OCI-LY1 (cell line): ENCODE data around the gene RYK.

Experiments used
- H2AFZ ChIP-seq: fragments of 200-600 bp; sonication (generic), shearing (Covaris generic); 2 replicates; pipeline ENCODE4 v1.6.0; 2014; ENCODE audit warnings: antibody characterized with exemption, mild to moderate bottlenecking, low read length
- H3F3A ChIP-seq: fragments of 200-600 bp; sonication (generic), shearing (Covaris generic); 2 replicates; pipeline ENCODE4 v1.6.0; 2014; ENCODE audit warnings: mild to moderate bottlenecking, antibody characterized with exemption, low read length, moderate library complexity; ENCODE audit not compliant: insufficient read depth
- H3K27ac ChIP-seq: fragments of 200-600 bp; sonication (generic); 2 replicates; pipeline ENCODE4 v1.5.1; 2014; ENCODE audit warnings: low read length, mixed run types, mild to moderate bottlenecking, low read depth; ENCODE audit not compliant: poor library complexity, severe bottlenecking
- H3K27me3 ChIP-seq: fragments of 200-600 bp; sonication (generic); 2 replicates; pipeline ENCODE4 v1.6.0; 2014; ENCODE audit warnings: antibody characterized with exemption, mild to moderate bottlenecking, low read length, moderate library complexity; ENCODE audit not compliant: insufficient read depth
- H3K36me3 ChIP-seq: fragments of 200-600 bp; sonication (generic); 2 replicates; pipeline ENCODE4 v1.6.1; 2014; ENCODE audit warnings: mild to moderate bottlenecking, antibody characterized with exemption, low read length, moderate library complexity, mixed read lengths; ENCODE audit not compliant: insufficient read depth
- H3K4me1 ChIP-seq: fragments of 200-600 bp; sonication (generic); 2 replicates; pipeline ENCODE4 v1.5.1; 2014; ENCODE audit warnings: mild to moderate bottlenecking, low read length, moderate library complexity; ENCODE audit not compliant: insufficient read depth, severe bottlenecking
- H3K4me2 ChIP-seq: fragments of 200-600 bp; sonication (generic), shearing (Covaris generic); 2 replicates; pipeline ENCODE4 v1.6.1; 2014; ENCODE audit warnings: low read length
- H3K4me3 ChIP-seq: fragments of 200-600 bp; sonication (generic); 2 replicates; pipeline ENCODE4 v1.5.1; 2014; ENCODE audit warnings: low read length, low read depth, mild to moderate bottlenecking, mixed read lengths; ENCODE audit not compliant: poor library complexity, severe bottlenecking
- H3K79me2 ChIP-seq: fragments of 200-600 bp; shearing (Covaris generic); 2 replicates; pipeline ENCODE4 v1.6.1; 2016; ENCODE audit warnings: mixed run types, low read length, mixed read lengths; ENCODE audit not compliant: insufficient read depth
- H3K9ac ChIP-seq: fragments of 200-600 bp; sonication (generic), shearing (Covaris generic); 2 replicates; pipeline ENCODE4 v1.6.1; 2014; ENCODE audit warnings: mild to moderate bottlenecking, low read length, mixed read lengths
- H3K9me2 ChIP-seq: fragments of 200-600 bp; sonication (generic), shearing (Covaris generic); 2 replicates; pipeline ENCODE4 v1.6.1; 2014; ENCODE audit warnings: low read depth, mild to moderate bottlenecking, low read length, mixed read lengths
- H3K9me3 ChIP-seq: fragments of 200-600 bp; shearing (Covaris generic); 2 replicates; pipeline ENCODE4 v1.6.1; 2014; ENCODE audit warnings: low read length, mixed read lengths
- H4K20me1 ChIP-seq: fragments of 200-600 bp; sonication (generic), shearing (Covaris generic); 2 replicates; pipeline ENCODE4 v1.6.0; 2016; ENCODE audit warnings: mild to moderate bottlenecking, low read length; ENCODE audit not compliant: insufficient read depth
- CTCF ChIP-seq: fragments of 200-600 bp; sonication (generic), shearing (Covaris generic); IDR thresholded peaks from 2 replicates; pipeline ENCODE4 v1.5.1; 2017; ENCODE audit warnings: mild to moderate bottlenecking, antibody characterized with exemption, low read length, moderate library complexity, mixed read lengths
- EZH2 ChIP-seq: fragments of 200-600 bp; sonication (generic), shearing (Covaris generic); IDR thresholded peaks from 2 replicates; pipeline ENCODE4 v1.8.0; 2017; ENCODE audit warnings: borderline replicate concordance, mixed run types, mild to moderate bottlenecking, antibody characterized with exemption, low read length, moderate library complexity, mixed read lengths

The RYK gene

GRCh38 chr3:134186391-134186790 lies 64.3 kb downstream of the RYK start:
- Histone ChIP-seq H3K27me3 (no peaks in the 10 kb centered on the region), H3K36me3 (no peaks in the 10 kb centered on the region)

GRCh38 chr3:134180761-134181160 lies 69.9 kb downstream of the RYK start:
- no peak overlapping the region for H3K4me3 ChIP-seq
- no peak overlapping the region for H2AFZ ChIP-seq
- no peaks in the 10 kb centered on the region for H3K4me1 ChIP-seq
- no peaks in the 10 kb centered on the region for H3K79me2 ChIP-seq
- H3K36me3 ChIP-seq = no peaks in the 10 kb centered on the region
- no peak overlapping the region for H3K4me2 ChIP-seq
- H3K27ac ChIP-seq = no peak overlapping the region
- TF ChIP-seq CTCF = no peak
- TF ChIP-seq EZH2 = no peak
- H3K9ac ChIP-seq = no peak overlapping the region
- H3F3A ChIP-seq = no peaks in the 10 kb centered on the region
- no peaks in the 10 kb centered on the region for H4K20me1 ChIP-seq
- H3K9me2 ChIP-seq = no peaks in the 10 kb centered on the region
- H3K27me3 ChIP-seq = no peaks in the 10 kb centered on the region
- no peaks in the 10 kb centered on the region for H3K9me3 ChIP-seq

More at GRCh38 chr3:134186391-134186790, 64.3 kb downstream of the RYK start:
- Histone ChIP-seq H4K20me1 (no peaks in the 10 kb centered on the region), H3K9me2 (no peaks in the 10 kb centered on the region), H3K4me3 (no peak overlapping the region), H3F3A (no peaks in the 10 kb centered on the region), H3K4me2 (no peak overlapping the region), H3K79me2 (no peaks in the 10 kb centered on the region), H3K9me3 (no peaks in the 10 kb centered on the region), H3K27ac (no peak overlapping the region), H3K4me1 (no peaks in the 10 kb centered on the region), H3K9ac (no peak overlapping the region), H2AFZ (no peak overlapping the region)
- no peak for TF ChIP-seq EZH2

GRCh38 chr3:134179508-134179907 lies 71.2 kb downstream of the RYK start:
- H3K79me2 ChIP-seq = no peaks in the 10 kb centered on the region
- H3K9ac ChIP-seq = no peak overlapping the region
- H3K9me2 ChIP-seq = no peaks in the 10 kb centered on the region
- H3F3A ChIP-seq = no peaks in the 10 kb centered on the region
- TF ChIP-seq EZH2 (no peak), CTCF (no peak)
- H3K27ac ChIP-seq = no peak overlapping the region
- no peaks in the 10 kb centered on the region for H3K27me3 ChIP-seq
- no peaks in the 10 kb centered on the region for H3K9me3 ChIP-seq
- no peaks in the 10 kb centered on the region for H4K20me1 ChIP-seq
- no peak overlapping the region for H3K4me2 ChIP-seq
- no peak overlapping the region for H2AFZ ChIP-seq
- no peak overlapping the region for H3K4me3 ChIP-seq
- no peaks in the 10 kb centered on the region for H3K36me3 ChIP-seq
- no peaks in the 10 kb centered on the region for H3K4me1 ChIP-seq

GRCh38 chr3:134163096-134163495 lies 87.6 kb downstream of the RYK start:
- no peaks in the 10 kb centered on the region for H3F3A ChIP-seq
- H3K79me2 ChIP-seq = no peaks in the 10 kb centered on the region
- no peak overlapping the region for H3K4me2 ChIP-seq
- H3K27ac ChIP-seq = no peak overlapping the region
- H3K9ac ChIP-seq = no peak overlapping the region
- H2AFZ ChIP-seq = no peak overlapping the region
- TF ChIP-seq EZH2 = no peak
- TF ChIP-seq CTCF = no peak
- H3K36me3 ChIP-seq = no peaks in the 10 kb centered on the region
- no peaks in the 10 kb centered on the region for H3K9me3 ChIP-seq
- no peaks in the 10 kb centered on the region for H3K27me3 ChIP-seq
- no peaks in the 10 kb centered on the region for H3K4me1 ChIP-seq
- no peaks in the 10 kb centered on the region for H4K20me1 ChIP-seq
- no peaks in the 10 kb centered on the region for H3K9me2 ChIP-seq
- no peak overlapping the region for H3K4me3 ChIP-seq
